Caco-2 (cell line): ENCODE results near the gene CNTRL. TPM values are rescaled to one million over a fixed set of nuclear protein-coding genes. Genes with fewer than 3 reads are reported as not detected.
A peak's percentile ranks its signal among the peaks of the same experiment; 100 is the strongest.
"Not testable (repeated sequence)": the region's sequence is repeated elsewhere in the genome, so short reads cannot be mapped to it uniquely, and the experiment has no call there.

ENCODE experiments used
- Bru-seq: library from RNA; stranded (reverse); fragments of 400-500 nt; gene quantifications from one replicate; lab custom pipeline; 2021; lab: Mats Ljungman, UMichigan
- BruChase-seq, 2 experiments: library from RNA; stranded (reverse); fragments of 400-500 nt; gene quantifications; one replicate each; lab custom pipeline; 2021; lab: Mats Ljungman, UMichigan
- BruUV-seq: library from RNA; stranded (reverse); fragments of 400-500 nt; replicated peaks from 2 replicates; lab custom pipeline; 2021; lab: Mats Ljungman, UMichigan
- CTCF ChIA-PET: fragments of 300-600 bp; sonication (Branson Sonifier 250); formaldehyde crosslinking; loops from one replicate; lab custom pipeline; 2022; ENCODE audit warnings: antibody characterized with exemption; lab: Charles Lee
- POLR2A ChIA-PET: fragments of 300-600 bp; sonication (Branson Sonifier 250); formaldehyde crosslinking; loops from one replicate; lab custom pipeline; 2022; ENCODE audit warnings: antibody characterized with exemption; lab: Charles Lee
- DNase-seq, 2 experiments: peaks; one replicate each; pipeline versions ENCODE4 v3.0.0 to v3.0.0-alpha.2; 2020 to 2022
- H3K27me3 ChIP-seq: replicated peaks from 2 replicates; pipeline ENCODE4 v1.6.0; 2011; ENCODE audit warnings: low read length; ENCODE audit not compliant: control insufficient read depth, insufficient read depth
- H3K36me3 ChIP-seq: 2 replicates; pipeline ENCODE4 v1.5.1; 2011; ENCODE audit warnings: low read length; ENCODE audit not compliant: control insufficient read depth, insufficient read depth
- H3K4me1 ChIP-seq: fragments of 250-450 bp; sonication (Bioruptor Pico); 2 replicates; pipeline ENCODE4 v1.5.1; 2020; ENCODE audit warnings: mild to moderate bottlenecking
- H3K4me3 ChIP-seq: 2 replicates; pipeline ENCODE4 v1.5.1; 2011; ENCODE audit warnings: low read depth, mild to moderate bottlenecking, control low read depth, low read length
- H3K9me3 ChIP-seq: fragments of 250-450 bp; sonication (Bioruptor Pico); 2 replicates; pipeline ENCODE4 v1.5.1; 2020; ENCODE audit warnings: mild to moderate bottlenecking, moderate library complexity
- H3K27ac Mint-ChIP-seq: one replicate; pipeline ENCODE4 v1.8.0; 2022; ENCODE audit warnings: mixed read lengths; ENCODE audit not compliant: unreplicated experiment
- H3K27me3 Mint-ChIP-seq: one replicate; pipeline ENCODE4 v1.8.0; 2022; ENCODE audit warnings: mixed read lengths; ENCODE audit not compliant: insufficient read depth, unreplicated experiment
- H3K36me3 Mint-ChIP-seq: one replicate; pipeline ENCODE4 v1.8.0; 2022; ENCODE audit warnings: mild to moderate bottlenecking, mixed read lengths; ENCODE audit not compliant: insufficient read depth, unreplicated experiment
- H3K4me1 Mint-ChIP-seq: one replicate; pipeline ENCODE4 v1.8.0; 2022; ENCODE audit warnings: low read depth, mixed read lengths; ENCODE audit not compliant: unreplicated experiment
- H3K4me3 Mint-ChIP-seq: one replicate; pipeline ENCODE4 v1.8.0; 2022; ENCODE audit warnings: mild to moderate bottlenecking, moderate library complexity, mixed read lengths; ENCODE audit not compliant: unreplicated experiment
- H3K9me3 Mint-ChIP-seq: one replicate; pipeline ENCODE4 v1.8.0; 2022; ENCODE audit warnings: mixed read lengths; ENCODE audit not compliant: unreplicated experiment
- CTCF ChIP-seq, 2 experiments: fragments of 200-600 bp in 1 of 2; IDR thresholded peaks; 1 replicate in 1 of 2; 2 replicates in 1 of 2; pipeline versions ENCODE4 v1.5.1 to v1.8.0; 2011 to 2022; ENCODE audit warnings: antibody characterized with exemption in 1 of 2, control low read depth in 1 of 2, inconsistent platforms in 1 of 2, low read depth in 1 of 2, low read length in 1 of 2, mild to moderate bottlenecking in 1 of 2, moderate library complexity in 1 of 2; ENCODE audit not compliant: insufficient read depth in 1 of 2, severe bottlenecking in 1 of 2, unreplicated experiment in 1 of 2
- intact Hi-C: fragments of 100-400 bp; cut with micrococcal nuclease; formaldehyde crosslinking; loops from one replicate; pipeline ENCODE4 v1.10.0; 2022; ENCODE audit not compliant: unreplicated experiment
- long read RNA-seq: library from polyadenylated mRNA; stranded (forward); transcript quantifications from one replicate; pipeline ENCODE4 v2.0.0, GENCODE V29; 2022
- total RNA-seq: library from RNA; stranded (reverse); gene quantifications from 2 replicates; pipeline ENCODE4 v1.2.3, GENCODE V29; 2022

The CNTRL gene
- 12.0 and 14.9 TPM in 2 replicates for total RNA-seq
- Bru-seq, nascent RNA: percentile 59 among the genes with signal in this experiment
- BruChase-seq, experiment 1, labeled RNA remaining after a 2-hour chase: percentile 58 among the genes with signal in this experiment
- BruChase-seq, experiment 2, labeled RNA remaining after a 6-hour chase: percentile 57 among the genes with signal in this experiment
- long read RNA-seq, partial matches to known transcripts: 3 of 7 reads
- long read RNA-seq, other reads (novel, unspliced or antisense): 4 of 7 reads

- Mint-ChIP-seq H3K36me3 (no peaks in the 10 kb centered on the region), H3K27me3 (peaks cover 5% of the 10 kb centered on the region), H3K27ac (peak within 1 kb of the TSS; percentile 74), H3K4me1 (peaks cover 14% of the 10 kb centered on the region), H3K4me3 (peak within 1 kb of the TSS; percentile 79), H3K9me3 (peaks cover 9% of the 10 kb centered on the region)
- Histone ChIP-seq H3K4me1 (no peaks in the 10 kb centered on the region), H3K36me3 (no peaks in the 10 kb centered on the region), H3K4me3 (peak within 1 kb of the TSS; percentile 59), H3K9me3 (no peaks in the 10 kb centered on the region), H3K27me3 (no peaks in the 10 kb centered on the region)
- TF ChIP-seq CTCF (IDR thresholded peaks at IDR 0.05; ENCODE audit: insufficient read depth in 1 of 2, low read depth in 1 of 2, low read length in 1 of 2, severe bottlenecking in 1 of 2, unreplicated experiment in 1 of 2): no peak
- no TSS peak for BruUV-seq
- intact Hi-C loops: loop anchor here (1.0 kb wide), 1 partner anchor 12 kb away; no protein-coding TSS in a partner anchor
- peak; percentile 91 to 92 for DNase-seq
- CTCF ChIA-PET: interaction anchor here (1.0 kb wide), 2 partner anchors 47 to 92 kb away, joined by 4 to 6 read pairs; no protein-coding TSS in a partner anchor
- POLR2A ChIA-PET: interaction anchor here (0.5 kb wide), 1 partner anchor 618 kb away, joined by 3 read pairs; no protein-coding TSS in a partner anchor
Measured at GRCh38 chr9:121074370-121075250, at the start of gene CNTRL. Gene CNTRL, plus strand, starts transcription at chr9:121074955. Its CDS starts 13,372 bp downstream, at chr9:121088327.

- Mint-ChIP-seq H3K9me3 (no peaks in the 10 kb centered on the region), H3K27ac (no peak overlapping the region), H3K4me3 (no peak overlapping the region), H3K27me3 (no peaks in the 10 kb centered on the region), H3K4me1 (no peaks in the 10 kb centered on the region), H3K36me3 (no peaks in the 10 kb centered on the region)
- TF ChIP-seq CTCF (IDR thresholded peaks at IDR 0.05; ENCODE audit: insufficient read depth in 1 of 2, low read depth in 1 of 2, low read length in 1 of 2, severe bottlenecking in 1 of 2, unreplicated experiment in 1 of 2): no peak
- no TSS peak for BruUV-seq
- ChIA-PET POLR2A (no interaction called here), CTCF (no interaction called here)
- intact Hi-C loops: no loop called here
- peaks cover 3% of the 10 kb centered on the region; the same call in 1 of the 2 replicates for H3K9me3 ChIP-seq
- no peak for DNase-seq
- H3K4me3 ChIP-seq: no peak overlapping the region
- H3K36me3 ChIP-seq: no peaks in the 10 kb centered on the region; the same call in 1 of the 2 replicates
- no peaks in the 10 kb centered on the region for H3K4me1 ChIP-seq
- H3K27me3 ChIP-seq: no peaks in the 10 kb centered on the region
Measured at GRCh38 chr9:121026260-121026691, 48.5 kb upstream of the CNTRL start.

- H3K36me3 Mint-ChIP-seq: no peaks in the 10 kb centered on the region
- H3K4me3 Mint-ChIP-seq: no peak overlapping the region
- H3K27me3 ChIP-seq: no peaks in the 10 kb centered on the region
- H3K27ac Mint-ChIP-seq: no peak overlapping the region
- no peaks in the 10 kb centered on the region; the same call in 1 of the 2 replicates for H3K36me3 ChIP-seq
- ChIA-PET CTCF (no interaction called here), POLR2A (no interaction called here)
- H3K9me3 ChIP-seq: peaks cover 3% of the 10 kb centered on the region; the same call in 1 of the 2 replicates
- intact Hi-C loops: no loop called here
- TF ChIP-seq CTCF (IDR thresholded peaks at IDR 0.05; ENCODE audit: insufficient read depth in 1 of 2, low read depth in 1 of 2, low read length in 1 of 2, severe bottlenecking in 1 of 2, unreplicated experiment in 1 of 2): no peak
- no TSS peak for BruUV-seq
- H3K27me3 Mint-ChIP-seq: no peaks in the 10 kb centered on the region
- no peaks in the 10 kb centered on the region for H3K4me1 ChIP-seq
- DNase-seq: no peak
- H3K9me3 Mint-ChIP-seq: no peaks in the 10 kb centered on the region
- no peaks in the 10 kb centered on the region for H3K4me1 Mint-ChIP-seq
- no peak overlapping the region for H3K4me3 ChIP-seq
Measured at GRCh38 chr9:121026768-121027167, 48.0 kb upstream of the CNTRL start.

- H3K36me3 ChIP-seq, BruUV-seq, CTCF ChIA-PET, H3K4me1 ChIP-seq, H3K27ac Mint-ChIP-seq, H3K4me1 Mint-ChIP-seq, H3K27me3 Mint-ChIP-seq, DNase-seq, H3K9me3 ChIP-seq, H3K36me3 Mint-ChIP-seq, H3K4me3 Mint-ChIP-seq, H3K9me3 Mint-ChIP-seq, intact Hi-C loops, H3K4me3 ChIP-seq, POLR2A ChIA-PET, H3K27me3 ChIP-seq: not testable (repeated sequence)
Measured at GRCh38 chr9:121028285-121028684, 46.5 kb upstream of the CNTRL start.
